ENCODE data around the gene MED12L.
"Not testable (repeated sequence)": the region's sequence is repeated elsewhere in the genome, so short reads cannot be mapped to it uniquely, and the experiment has no call there.

MED12L gene

GRCh38 chr3:151219056-151219455 lies 133.6 kb downstream of the MED12L start:
- no peak for DNase-seq

- no peak for DNase-seq
Measured at GRCh38 chr3:151224268-151224866, 138.9 kb downstream of the MED12L start.

DNA sequence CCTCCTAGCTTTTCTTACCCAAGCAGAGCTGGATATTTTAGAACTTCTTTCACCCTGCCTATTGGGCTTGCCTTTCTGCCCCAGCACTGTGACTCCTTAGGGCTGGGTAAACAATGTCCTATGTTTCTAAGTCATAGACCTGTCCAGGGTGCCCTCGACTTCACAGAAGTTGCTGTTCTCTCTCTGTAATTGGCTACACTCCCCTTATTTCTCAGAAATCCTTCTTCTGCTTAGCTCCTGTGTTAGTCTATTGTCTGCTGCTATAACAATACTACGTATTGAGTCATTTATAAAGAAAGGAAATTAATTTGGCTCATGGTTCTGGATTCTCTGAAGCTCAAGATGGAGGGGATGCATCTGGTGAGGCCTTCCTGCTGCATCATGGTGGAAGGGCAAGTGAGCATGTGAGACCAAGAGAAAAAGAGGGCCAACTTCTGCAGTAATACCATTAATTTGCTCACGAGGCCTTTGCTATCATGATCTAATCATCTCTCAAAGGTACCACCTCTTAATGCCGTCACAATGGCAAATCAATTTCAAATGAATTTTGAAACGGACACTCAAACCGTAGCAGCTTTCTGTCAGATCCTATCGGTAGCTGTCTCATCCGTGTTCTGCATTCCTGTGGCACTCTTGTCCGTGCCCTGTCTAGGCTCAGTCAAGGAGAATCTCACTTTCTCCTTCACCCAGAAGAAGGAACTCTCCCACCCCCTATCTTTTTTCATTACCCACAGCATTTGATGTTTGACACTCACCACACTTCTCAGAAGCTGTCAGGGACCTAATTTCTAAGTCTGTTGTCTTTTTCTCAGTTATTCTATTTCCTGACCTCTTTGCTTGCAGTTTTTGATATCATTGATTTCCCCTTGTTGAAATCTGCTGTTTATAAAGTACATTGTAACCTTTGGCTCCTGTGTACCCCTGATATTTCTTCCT lies 139.8 kb downstream of the MED12L start:
- no peak for DNase-seq

DNA sequence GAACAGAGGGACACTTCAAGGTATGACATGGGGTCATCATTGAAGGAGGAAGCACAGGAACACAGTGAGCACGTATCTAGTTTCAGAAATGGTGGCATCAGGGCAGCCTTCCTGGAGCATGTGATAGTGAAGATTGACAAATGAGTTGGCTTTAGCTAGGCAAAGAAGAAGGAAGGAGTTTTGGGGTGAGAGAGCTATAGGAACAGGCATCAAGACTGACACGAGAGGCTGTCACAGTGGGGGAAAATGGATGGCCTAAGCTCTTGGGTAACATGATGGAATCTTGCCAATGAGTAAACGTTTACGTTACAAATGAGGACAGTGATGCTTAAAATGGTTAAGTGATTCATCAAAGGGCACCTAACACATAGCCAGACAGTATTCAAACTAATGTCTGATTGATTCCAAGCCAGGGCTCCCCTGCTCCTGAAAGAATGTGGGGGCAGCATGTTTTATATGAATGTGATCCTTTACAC lies 140.7 kb downstream of the MED12L start:
- DNase-seq, result no peak

DNA sequence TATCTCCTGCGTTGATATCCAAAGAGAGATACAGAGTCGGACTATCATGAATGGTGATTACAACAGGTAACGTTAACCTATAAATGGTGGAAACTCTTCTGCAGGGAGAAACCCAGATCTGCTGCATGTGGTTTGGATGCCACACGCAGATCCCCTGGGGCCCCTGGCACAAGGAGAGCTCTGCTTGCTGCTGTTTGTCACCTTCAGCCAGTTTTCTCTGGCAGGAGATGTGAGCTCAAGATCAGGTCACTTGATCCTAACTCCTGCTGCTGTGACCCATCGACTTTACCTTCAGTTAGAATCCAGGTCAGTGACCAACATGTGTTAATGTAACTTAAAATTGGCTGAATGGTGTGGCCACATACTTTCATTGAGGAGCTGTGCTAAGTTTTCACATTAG lies 141.4 kb downstream of the MED12L start:
- DNase-seq, result no peak

GRCh38 chr3:151227266-151227806 lies 141.9 kb downstream of the MED12L start:
- DNase-seq, result no peak

GRCh38 chr3:151227807-151228665 lies 142.6 kb downstream of the MED12L start:
- peak; percentile 74 for DNase-seq

- no peak for DNase-seq
Measured at GRCh38 chr3:151228666-151229040, 143.2 kb downstream of the MED12L start.

- no peak for DNase-seq
Measured at GRCh38 chr3:151230646-151231045, 145.2 kb downstream of the MED12L start.

DNA sequence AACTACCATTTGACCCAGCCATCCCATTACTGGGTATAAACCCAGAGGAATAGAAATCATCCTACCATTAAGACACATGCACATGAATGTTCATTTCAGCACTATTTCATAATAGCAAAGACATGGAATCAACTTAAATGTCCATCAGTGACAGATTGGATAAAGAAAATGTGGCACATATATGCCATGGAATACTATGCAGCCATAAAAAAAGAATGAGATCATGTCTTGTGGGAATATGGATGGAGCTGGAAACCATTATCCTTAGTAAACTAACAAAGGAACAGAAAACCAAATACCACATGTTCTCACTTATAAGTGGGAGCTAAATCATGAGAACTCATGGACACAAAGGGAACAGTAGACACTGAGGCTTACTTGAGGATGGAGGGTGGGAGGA lies 146.9 kb downstream of the MED12L start:
- DNase-seq, result not testable (repeated sequence)

- no peak for DNase-seq
Measured at GRCh38 chr3:151232991-151233390, 147.5 kb downstream of the MED12L start.

- DNase-seq, result no peak
Measured at GRCh38 chr3:151234825-151235224, 149.4 kb downstream of the MED12L start.

GRCh38 chr3:151236316-151236715 lies 150.9 kb downstream of the MED12L start:
- no peak for DNase-seq

GRCh38 chr3:151236736-151237135 lies 151.3 kb downstream of the MED12L start:
- DNase-seq, result no peak

- not testable (repeated sequence) for DNase-seq
Measured at GRCh38 chr3:151242006-151242405, 156.5 kb downstream of the MED12L start.

- DNase-seq, result no peak
Measured at GRCh38 chr3:151248772-151249337, 163.4 kb downstream of the MED12L start.

DNA sequence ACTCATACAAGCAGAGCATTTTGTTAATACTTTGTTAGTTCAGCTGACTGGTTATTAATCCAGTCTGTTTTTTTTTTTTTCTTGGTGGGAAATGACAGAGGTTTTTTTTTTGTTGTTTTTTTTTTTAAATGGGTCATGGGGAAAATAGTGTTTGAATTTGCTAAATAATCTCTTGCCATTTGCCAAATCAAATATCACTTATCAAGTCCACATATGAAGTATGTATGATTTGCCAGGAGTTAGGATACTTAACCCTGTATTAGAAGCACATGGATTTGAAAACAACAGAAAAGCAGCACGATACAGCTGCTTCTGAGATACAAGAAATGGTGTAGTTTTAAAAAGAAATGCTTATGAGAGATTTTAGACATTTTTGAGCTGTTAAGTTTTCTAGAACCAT lies 171.3 kb downstream of the MED12L start:
- DNase-seq, result no peak

DNA sequence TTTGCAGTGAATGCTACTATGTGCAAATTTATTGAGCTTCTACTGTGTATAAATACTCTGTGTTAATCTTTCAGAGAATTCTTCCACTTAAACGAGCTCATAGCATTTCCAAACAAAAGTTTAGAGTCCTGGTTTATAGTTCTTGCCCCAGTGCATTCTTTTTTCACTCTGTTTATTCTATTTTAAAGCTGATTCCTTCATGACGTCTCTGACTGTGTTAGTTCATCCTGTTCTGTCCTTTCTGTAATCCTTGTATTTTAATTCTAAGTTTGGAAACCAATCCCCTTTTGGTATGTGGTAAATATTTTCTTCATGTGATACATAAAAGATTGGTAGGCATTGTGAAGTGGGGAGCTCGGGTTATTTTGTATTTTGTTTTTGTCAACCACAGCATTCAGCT lies 174.2 kb downstream of the MED12L start:
- DNase-seq, result no peak

DNA sequence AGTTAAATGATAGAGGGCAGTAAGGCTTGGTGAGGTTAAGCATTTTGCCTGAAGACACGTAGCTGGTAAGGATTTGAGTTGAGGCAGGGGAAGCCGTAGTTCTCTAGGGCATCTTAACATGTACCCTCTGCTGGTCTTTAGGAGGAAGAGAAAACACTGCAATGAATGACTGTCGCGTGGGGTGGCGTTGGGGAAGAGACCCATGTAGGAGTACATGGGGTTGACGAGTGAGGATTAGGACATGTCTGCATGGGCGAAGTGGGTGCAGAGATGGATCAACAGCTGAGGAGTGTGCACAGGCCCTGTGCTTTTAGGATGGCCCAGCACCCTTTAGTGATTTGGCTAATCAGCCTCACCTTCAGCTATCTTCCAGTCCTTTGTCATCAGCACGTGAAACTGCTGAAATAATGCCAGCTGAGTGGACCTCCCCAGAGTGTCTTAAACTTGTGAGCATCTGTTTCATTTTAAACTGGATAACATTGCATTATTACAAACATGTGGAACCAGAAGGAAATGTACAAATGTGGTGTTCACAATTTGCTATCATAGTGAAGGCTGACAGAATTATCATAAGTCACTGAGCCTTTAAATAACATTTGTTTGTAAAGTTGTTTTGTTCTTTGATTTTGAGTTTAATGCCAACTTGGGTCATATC lies 177.5 kb downstream of the MED12L start:
- DNase-seq, result no peak

DNA sequence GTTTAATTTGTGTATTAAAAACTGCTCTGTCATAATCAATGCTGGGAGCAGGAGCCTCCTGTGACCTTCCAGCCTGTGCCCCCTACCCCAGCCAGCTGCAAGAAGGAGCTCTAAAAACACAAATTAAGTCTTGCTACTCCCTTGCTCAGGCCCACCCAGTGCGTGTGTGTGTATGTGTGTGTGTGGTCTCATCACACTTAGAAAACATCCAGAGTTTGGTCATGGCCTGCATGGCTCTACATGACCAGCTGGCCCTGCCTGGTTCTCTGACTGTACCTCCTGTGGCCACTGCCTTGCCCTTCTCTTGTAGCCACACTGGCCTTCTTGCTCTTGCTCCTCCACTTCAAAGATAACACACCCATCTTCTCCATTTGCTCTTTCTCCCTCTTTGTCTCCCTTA lies 179.1 kb downstream of the MED12L start:
- DNase-seq, result no peak

DNA sequence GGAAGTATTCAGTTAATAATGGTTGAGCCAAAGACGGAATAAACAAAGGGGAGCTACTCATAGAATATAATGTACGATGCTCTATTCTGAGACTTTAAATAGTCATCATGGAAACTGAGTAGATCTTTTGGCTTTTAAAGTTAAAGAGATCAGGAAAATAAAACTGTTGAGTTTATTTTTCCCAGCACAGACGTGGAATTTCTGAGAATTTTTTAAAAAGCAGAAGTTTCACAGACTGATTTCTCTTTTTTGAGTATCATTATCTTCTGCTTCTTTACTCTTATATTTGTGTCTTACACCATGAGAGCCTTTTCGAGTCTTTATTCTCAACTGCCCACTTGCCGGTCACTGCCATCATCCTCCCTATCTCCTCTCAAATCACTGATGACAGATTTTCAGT lies 179.7 kb downstream of the MED12L start:
- DNase-seq, result no peak

GRCh38 chr3:151265866-151266265 lies 180.4 kb downstream of the MED12L start:
- no peak for DNase-seq

All from activated T-cell treated with anti-CD3 and anti-CD28 coated beads for 4 hours (primary cell).